HepG2 (cell line): ENCODE results near the gene KLHL21. TPM values are rescaled to one million over a fixed set of nuclear protein-coding genes. Genes with fewer than 3 reads are reported as not detected.

Experiments
- ESRRA ChIP-seq: sonication (generic); formaldehyde crosslinking; IDR thresholded peaks from 2 replicates; pipeline ENCODE4 v1.5.1; 2020; ENCODE audit warnings: mild to moderate bottlenecking, low read depth, missing genetic modification reagents
- FOXJ3 ChIP-seq: sonication (generic); formaldehyde crosslinking; IDR thresholded peaks from 2 replicates; pipeline ENCODE4 v1.4.0; 2020; ENCODE audit warnings: missing genetic modification reagents, mild to moderate bottlenecking, borderline replicate concordance
- HNRNPH1 ChIP-seq: fragments of 200-400 bp; formaldehyde crosslinking; optimal IDR thresholded peaks from 2 replicates; pipeline ENCODE3; 2017; ENCODE audit warnings: mild to moderate bottlenecking, low read depth, low read length
- HOXA3 ChIP-seq: sonication (generic); formaldehyde crosslinking; IDR thresholded peaks from 2 replicates; pipeline ENCODE4 v1.5.0; 2020; ENCODE audit warnings: missing genetic modification reagents
- ISL2 ChIP-seq: sonication (generic); formaldehyde crosslinking; IDR thresholded peaks from 2 replicates; pipeline ENCODE4 v1.5.0; 2020; ENCODE audit warnings: missing genetic modification reagents
- KAT7 ChIP-seq: IDR thresholded peaks from 2 replicates; pipeline ENCODE4 v1.6.1; 2018; ENCODE audit warnings: borderline replicate concordance, missing compliant biosample characterization
- KDM1A ChIP-seq: IDR thresholded peaks from 2 replicates; pipeline ENCODE4 v1.6.1; 2016; ENCODE audit warnings: missing compliant biosample characterization
- MXD4 ChIP-seq: IDR thresholded peaks from 2 replicates; pipeline ENCODE4 v1.6.1; 2016; ENCODE audit warnings: mild to moderate bottlenecking, missing biosample characterization, missing genetic modification reagents
- NR1H2 ChIP-seq: sonication (generic); formaldehyde crosslinking; IDR thresholded peaks from 2 replicates; pipeline ENCODE4 v1.8.1; 2022; ENCODE audit warnings: low read depth, missing genetic modification reagents, borderline replicate concordance
- REXO4 ChIP-seq: sonication (generic); formaldehyde crosslinking; IDR thresholded peaks from 2 replicates; pipeline ENCODE4 v1.8.0; 2022; ENCODE audit warnings: missing genetic modification reagents, mild to moderate bottlenecking, borderline replicate concordance
- RORA ChIP-seq: sonication (generic); formaldehyde crosslinking; IDR thresholded peaks from 2 replicates; pipeline ENCODE4 v1.5.0; 2020; ENCODE audit warnings: mild to moderate bottlenecking, missing genetic modification reagents, moderate library complexity
- SKI ChIP-seq: fragments of 450-650 bp; IDR thresholded peaks from one replicate; pipeline ENCODE4 v1.6.1; 2018; ENCODE audit warnings: mild to moderate bottlenecking; ENCODE audit not compliant: partially characterized antibody
- SOX6 ChIP-seq, 2 experiments: fragments of 450-650 bp in 1 of 2; sonication (generic) in 1 of 2; formaldehyde crosslinking in 1 of 2; IDR thresholded peaks; 2 replicates each; pipeline versions ENCODE4 v1.4.0 to v1.6.1; 2017 to 2020; ENCODE audit warnings: antibody characterized with exemption in 1 of 2, mild to moderate bottlenecking in 1 of 2, missing genetic modification reagents in 1 of 2
- ZBTB46 ChIP-seq: sonication (generic); formaldehyde crosslinking; IDR thresholded peaks from 2 replicates; pipeline ENCODE4 v1.4.0; 2020; ENCODE audit warnings: mild to moderate bottlenecking, missing genetic modification reagents, borderline replicate concordance
- ZNF230 ChIP-seq: sonication (generic); formaldehyde crosslinking; IDR thresholded peaks from 2 replicates; pipeline ENCODE4 v1.4.0; 2020; ENCODE audit warnings: mild to moderate bottlenecking, missing genetic modification reagents
- ZNF431 ChIP-seq: sonication (generic); formaldehyde crosslinking; IDR thresholded peaks from 2 replicates; pipeline ENCODE4 v1.9.0; 2022; ENCODE audit warnings: missing genetic modification reagents, low read depth, mild to moderate bottlenecking, borderline replicate concordance
- ZNF432 ChIP-seq: sonication (generic); formaldehyde crosslinking; IDR thresholded peaks from 2 replicates; pipeline ENCODE4 v1.5.0; 2020; ENCODE audit warnings: missing genetic modification reagents, mild to moderate bottlenecking, borderline replicate concordance
- ZNF460 ChIP-seq: sonication (generic); formaldehyde crosslinking; IDR thresholded peaks from 2 replicates; pipeline ENCODE4 v1.5.1; 2020; ENCODE audit warnings: missing genetic modification reagents, mild to moderate bottlenecking, borderline replicate concordance
- ZNF550 ChIP-seq: sonication (generic); formaldehyde crosslinking; IDR thresholded peaks from 2 replicates; pipeline ENCODE4 v1.4.0; 2020; ENCODE audit warnings: mild to moderate bottlenecking, missing genetic modification reagents, borderline replicate concordance
- ZNF598 ChIP-seq: sonication (generic); formaldehyde crosslinking; IDR thresholded peaks from 2 replicates; pipeline ENCODE4 v1.5.1; 2020; ENCODE audit warnings: mild to moderate bottlenecking, missing genetic modification reagents, borderline replicate concordance
- ZNF782 ChIP-seq: sonication (generic); formaldehyde crosslinking; IDR thresholded peaks from 2 replicates; pipeline ENCODE4 v1.4.0; 2020; ENCODE audit warnings: missing genetic modification reagents, mild to moderate bottlenecking, borderline replicate concordance
- ZSCAN31 ChIP-seq: sonication (generic); formaldehyde crosslinking; IDR thresholded peaks from 2 replicates; pipeline ENCODE4 v1.5.0; 2020; ENCODE audit warnings: low read depth, mild to moderate bottlenecking, missing genetic modification reagents
- polyA plus RNA-seq, 8 experiments: library from polyadenylated mRNA; depleted of rRNA in 3 of 8; stranded (reverse) in 7 of 8; unstranded in 1 of 8; fragments of >200 nt; fragmentation: Illumina TruSeq in 4 of 8; extraction: Trizol in 4 of 8; gene quantifications; 2 replicates each; pipeline versions ENCODE4 v1.2.1 to v1.2.3, GENCODE V29; 2011 to 2016; ENCODE audit warnings: low read depth in 4 of 8, missing spikeins in 1 of 8, mixed read lengths in 1 of 8; ENCODE audit not compliant: insufficient read depth in 1 of 8
- total RNA-seq, 5 experiments: library from RNA; depleted of rRNA; stranded (reverse); fragments of >200 nt; fragmentation: Illumina TruSeq; extraction: Trizol; gene quantifications; 2 replicates each; pipeline ENCODE4 v1.2.3, GENCODE V29; 2016; ENCODE audit warnings: low read depth in 1 of 5
- TF ChIP-seq, protein P1 (sequence below): sonication (generic); formaldehyde crosslinking; IDR thresholded peaks from 2 replicates; pipeline ENCODE4 v1.4.0; 2020; ENCODE audit warnings: low read depth, missing genetic modification reagents
- TF ChIP-seq, protein P2 (sequence below): sonication (generic); formaldehyde crosslinking; IDR thresholded peaks from 2 replicates; pipeline ENCODE4 v1.8.0; 2022; ENCODE audit warnings: missing genetic modification reagents, mild to moderate bottlenecking, borderline replicate concordance

KLHL21 gene
- total and polyA plus RNA-seq, 2 of the 13 experiments (the other 11 are each of a cell fraction or from before 2014, with no cell fraction given) = 14.8 to 25.0 TPM

DNA sequence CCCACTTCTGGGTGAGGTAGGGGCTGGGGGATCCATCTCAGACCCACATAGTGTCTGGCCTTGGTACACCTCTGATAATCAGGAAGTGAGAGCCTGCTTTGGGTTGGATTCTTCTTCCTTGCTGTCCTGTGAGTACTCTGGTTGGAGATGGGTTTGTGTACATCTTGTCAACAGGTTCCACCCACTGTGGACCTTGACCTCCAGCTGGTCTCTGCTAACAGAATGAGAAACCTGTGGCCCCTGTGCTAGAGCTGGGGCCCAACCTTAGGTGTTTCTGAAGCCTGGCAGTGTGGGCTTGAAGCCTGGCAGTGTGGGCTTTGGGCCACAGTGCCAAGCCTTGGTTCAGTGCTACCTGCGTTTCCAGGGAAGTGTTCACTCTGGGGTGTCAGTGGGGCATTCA lies 20.3 kb downstream of the KLHL21 start (continued):
- TF ChIP-seq, protein P1, sequence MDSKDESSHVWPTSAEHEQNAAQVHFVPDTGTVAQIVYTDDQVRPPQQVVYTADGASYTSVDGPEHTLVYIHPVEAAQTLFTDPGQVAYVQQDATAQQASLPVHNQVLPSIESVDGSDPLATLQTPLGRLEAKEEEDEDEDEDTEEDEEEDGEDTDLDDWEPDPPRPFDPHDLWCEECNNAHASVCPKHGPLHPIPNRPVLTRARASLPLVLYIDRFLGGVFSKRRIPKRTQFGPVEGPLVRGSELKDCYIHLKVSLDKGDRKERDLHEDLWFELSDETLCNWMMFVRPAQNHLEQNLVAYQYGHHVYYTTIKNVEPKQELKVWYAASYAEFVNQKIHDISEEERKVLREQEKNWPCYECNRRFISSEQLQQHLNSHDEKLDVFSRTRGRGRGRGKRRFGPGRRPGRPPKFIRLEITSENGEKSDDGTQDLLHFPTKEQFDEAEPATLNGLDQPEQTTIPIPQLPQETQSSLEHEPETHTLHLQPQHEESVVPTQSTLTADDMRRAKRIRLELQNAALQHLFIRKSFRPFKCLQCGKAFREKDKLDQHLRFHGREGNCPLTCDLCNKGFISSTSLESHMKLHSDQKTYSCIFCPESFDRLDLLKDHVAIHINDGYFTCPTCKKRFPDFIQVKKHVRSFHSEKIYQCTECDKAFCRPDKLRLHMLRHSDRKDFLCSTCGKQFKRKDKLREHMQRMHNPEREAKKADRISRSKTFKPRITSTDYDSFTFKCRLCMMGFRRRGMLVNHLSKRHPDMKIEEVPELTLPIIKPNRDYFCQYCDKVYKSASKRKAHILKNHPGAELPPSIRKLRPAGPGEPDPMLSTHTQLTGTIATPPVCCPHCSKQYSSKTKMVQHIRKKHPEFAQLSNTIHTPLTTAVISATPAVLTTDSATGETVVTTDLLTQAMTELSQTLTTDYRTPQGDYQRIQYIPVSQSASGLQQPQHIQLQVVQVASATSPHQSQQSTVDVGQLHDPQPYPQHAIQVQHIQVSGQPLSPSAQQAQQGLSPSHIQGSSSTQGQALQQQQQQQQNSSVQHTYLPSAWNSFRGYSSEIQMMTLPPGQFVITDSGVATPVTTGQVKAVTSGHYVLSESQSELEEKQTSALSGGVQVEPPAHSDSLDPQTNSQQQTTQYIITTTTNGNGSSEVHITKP (CRISPR knock-in tag) = peak; percentile 60; the same call in 1 of the 2 replicates
- TF ChIP-seq ZNF460 (CRISPR knock-in tag) = no peak
- no peak for TF ChIP-seq SOX6 (IDR thresholded peaks at IDR 0.05)
- TF ChIP-seq SOX6 (CRISPR knock-in tag; IDR thresholded peaks at IDR 0.05) = peak; percentile 76
- no peak for TF ChIP-seq NR1H2 (CRISPR knock-in tag)
- no peak for TF ChIP-seq REXO4
- no peak for TF ChIP-seq RORA (CRISPR knock-in tag)
- peak; percentile 65; the same call in 1 of the 2 replicates for TF ChIP-seq FOXJ3 (CRISPR knock-in tag)
- no peak for TF ChIP-seq ISL2 (CRISPR knock-in tag)
- TF ChIP-seq ZSCAN31 (CRISPR knock-in tag) = 0 out of 2 replicates have a peak, but pooled peaks have one; percentile 37
- TF ChIP-seq KAT7 = peak; percentile 77; the same call in 1 of the 2 replicates
- TF ChIP-seq ESRRA (CRISPR knock-in tag) = 0 out of 2 replicates have a peak, but pooled peaks have one; percentile 41
- no peak for TF ChIP-seq ZNF230
- TF ChIP-seq, protein P2, sequence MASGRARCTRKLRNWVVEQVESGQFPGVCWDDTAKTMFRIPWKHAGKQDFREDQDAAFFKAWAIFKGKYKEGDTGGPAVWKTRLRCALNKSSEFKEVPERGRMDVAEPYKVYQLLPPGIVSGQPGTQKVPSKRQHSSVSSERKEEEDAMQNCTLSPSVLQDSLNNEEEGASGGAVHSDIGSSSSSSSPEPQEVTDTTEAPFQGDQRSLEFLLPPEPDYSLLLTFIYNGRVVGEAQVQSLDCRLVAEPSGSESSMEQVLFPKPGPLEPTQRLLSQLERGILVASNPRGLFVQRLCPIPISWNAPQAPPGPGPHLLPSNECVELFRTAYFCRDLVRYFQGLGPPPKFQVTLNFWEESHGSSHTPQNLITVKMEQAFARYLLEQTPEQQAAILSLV (CRISPR knock-in tag) = no peak
- TF ChIP-seq ZNF598 (CRISPR knock-in tag) = no peak; the same call in 1 of the 2 replicates
- no peak for TF ChIP-seq ZBTB46
- no peak for TF ChIP-seq ZNF431 (CRISPR knock-in tag)
- TF ChIP-seq SKI = no peak
- no peak for TF ChIP-seq HNRNPH1
- no peak for TF ChIP-seq ZNF782 (CRISPR knock-in tag)
- no peak for TF ChIP-seq ZNF432 (CRISPR knock-in tag)
- TF ChIP-seq HOXA3 = peak; percentile 65; the same call in 1 of the 2 replicates
- TF ChIP-seq KDM1A (CRISPR knock-in tag) = peak; percentile 50; the same call in 1 of the 2 replicates
- TF ChIP-seq ZNF550 = no peak
- TF ChIP-seq MXD4 (CRISPR knock-in tag) = 0 out of 2 replicates have a peak, but pooled peaks have one; percentile 31
